Middle frontal gyrus (tissue), 1 donor: ENCODE data around the gene UBE2L6.
"Not testable (repeated sequence)": the region's sequence is repeated elsewhere in the genome, so short reads cannot be mapped to it uniquely, and the experiment has no call there.

Experiments used
- DNase-seq: peaks from one replicate; pipeline ENCODE4 v3.0.0-alpha.2; 2015; ENCODE audit warnings: low spot score; ENCODE audit errors: extremely low spot score

The UBE2L6 gene

GRCh38 chr11:57566905-57567514 is 462 bp downstream of the UBE2L6 start:
- no peak for DNase-seq

GRCh38 chr11:57566005-57566904 is 1.2 kb downstream of the UBE2L6 start:
- DNase-seq = no peak

- DNase-seq = no peak
Observed at GRCh38 chr11:57562596-57562995, 4.9 kb downstream of the UBE2L6 start.

GRCh38 chr11:57560146-57560545 is 7.3 kb downstream of the UBE2L6 start:
- DNase-seq = no peak

- no peak for DNase-seq
Observed at GRCh38 chr11:57556041-57556440, 11.4 kb downstream of the UBE2L6 start.

GRCh38 chr11:57555393-57555792 is 12.1 kb downstream of the UBE2L6 start:
- DNase-seq = no peak

GRCh38 chr11:57552479-57552878 is 15.0 kb downstream of the UBE2L6 start:
- DNase-seq = no peak

- DNase-seq = no peak
Observed at GRCh38 chr11:57551941-57552340, 15.5 kb downstream of the UBE2L6 start.

GRCh38 chr11:57549983-57550382 is 17.5 kb downstream of the UBE2L6 start:
- no peak for DNase-seq

- no peak for DNase-seq
Observed at GRCh38 chr11:57547854-57548377, 19.6 kb downstream of the UBE2L6 start.

GRCh38 chr11:57546869-57547475 is 20.5 kb downstream of the UBE2L6 start:
- no peak for DNase-seq

- no peak for DNase-seq
Observed at GRCh38 chr11:57546451-57546850, 21.0 kb downstream of the UBE2L6 start.

- no peak for DNase-seq
Observed at GRCh38 chr11:57545883-57546282, 21.6 kb downstream of the UBE2L6 start.

- no peak for DNase-seq
Observed at GRCh38 chr11:57544566-57544965, 22.9 kb downstream of the UBE2L6 start.

GRCh38 chr11:57543593-57543992 is 23.9 kb downstream of the UBE2L6 start:
- no peak for DNase-seq

- no peak for DNase-seq
Observed at GRCh38 chr11:57542582-57542981, 24.9 kb downstream of the UBE2L6 start.

GRCh38 chr11:57541169-57541568 is 26.3 kb downstream of the UBE2L6 start:
- no peak for DNase-seq

GRCh38 chr11:57539342-57539741 is 28.1 kb downstream of the UBE2L6 start:
- no peak for DNase-seq

- no peak for DNase-seq
Observed at GRCh38 chr11:57536947-57537619, 30.4 kb downstream of the UBE2L6 start, which contains the start of gene SMTNL1. SMTNL1 (plus strand) TSS chr11:57537595; CDS start chr11:57542643, 5,048 bp downstream.

- DNase-seq = not testable (repeated sequence)
Observed at GRCh38 chr11:57534449-57534848, 33.0 kb downstream of the UBE2L6 start.
